GM12865 (cell line): ENCODE data around the gene FNDC11.
"Not testable (repeated sequence)": the region's sequence is repeated elsewhere in the genome, so short reads cannot be mapped to it uniquely, and the experiment has no call there.

ENCODE experiments used
- DNase-seq: peaks from one replicate; pipeline ENCODE4 v3.0.0; 2010; ENCODE audit warnings: low read depth
- H3K4me3 ChIP-seq: 2 replicates; pipeline ENCODE4 v1.5.1; 2011; ENCODE audit warnings: mild to moderate bottlenecking, low read depth, low read length, control low read depth
- TF ChIP-seq, protein P1 (sequence below): IDR thresholded peaks from 2 replicates; pipeline ENCODE4 v1.5.1; 2011; ENCODE audit warnings: low read length, control low read depth, low read depth, inconsistent platforms; ENCODE audit not compliant: insufficient read depth; ENCODE audit errors: missing control alignments

The FNDC11 gene

DNA sequence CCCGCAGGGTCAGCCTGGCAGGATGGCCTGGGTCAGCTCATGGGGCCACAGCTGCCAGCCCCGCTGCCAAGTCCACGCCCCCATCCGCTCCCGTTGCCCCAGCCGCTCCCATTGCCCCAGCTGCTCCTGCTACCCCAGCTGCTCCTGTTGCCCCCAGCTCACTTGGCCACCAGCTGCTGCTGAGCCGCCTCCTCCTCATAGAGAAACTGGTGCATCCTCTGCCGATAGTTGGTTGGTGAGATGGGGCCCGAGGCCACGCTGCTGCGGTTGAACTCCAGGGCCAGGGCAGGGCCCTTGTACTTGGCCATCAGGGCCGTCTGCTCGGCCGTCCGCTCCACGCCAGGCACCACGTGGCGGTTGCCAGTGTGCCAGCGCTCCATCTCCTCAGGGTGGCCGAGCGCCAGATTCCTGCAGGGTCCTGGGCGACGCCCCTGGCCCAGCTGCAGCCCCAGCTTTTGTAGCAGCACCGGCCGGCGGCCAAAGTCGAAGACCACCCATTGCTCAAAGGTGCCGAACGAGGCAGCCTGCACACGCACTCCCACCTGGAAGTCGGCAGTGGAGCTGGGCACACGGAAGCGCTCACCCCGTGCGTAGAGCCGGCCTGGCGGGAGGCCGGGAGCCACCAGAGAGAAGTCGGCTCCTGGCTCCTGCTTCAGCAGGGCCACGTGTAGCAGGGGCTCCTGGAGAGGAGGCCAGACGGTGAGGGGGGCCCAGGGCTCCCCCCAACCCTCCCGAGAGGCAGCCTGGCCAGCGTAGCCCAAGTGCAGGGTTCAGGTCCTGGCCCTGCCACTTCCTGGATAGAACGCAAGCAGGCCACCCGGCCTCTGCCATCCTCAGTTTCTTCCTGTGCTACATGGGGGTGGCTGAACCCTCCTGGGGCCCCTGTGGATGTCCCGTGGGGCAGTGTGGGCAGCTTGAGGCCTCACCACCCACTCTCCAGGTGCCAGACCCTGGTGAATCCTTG, 15.3 kb downstream of the FNDC11 start:
- no peak overlapping the region for H3K4me3 ChIP-seq
- DNase-seq, result no peak
- TF ChIP-seq, protein P1, sequence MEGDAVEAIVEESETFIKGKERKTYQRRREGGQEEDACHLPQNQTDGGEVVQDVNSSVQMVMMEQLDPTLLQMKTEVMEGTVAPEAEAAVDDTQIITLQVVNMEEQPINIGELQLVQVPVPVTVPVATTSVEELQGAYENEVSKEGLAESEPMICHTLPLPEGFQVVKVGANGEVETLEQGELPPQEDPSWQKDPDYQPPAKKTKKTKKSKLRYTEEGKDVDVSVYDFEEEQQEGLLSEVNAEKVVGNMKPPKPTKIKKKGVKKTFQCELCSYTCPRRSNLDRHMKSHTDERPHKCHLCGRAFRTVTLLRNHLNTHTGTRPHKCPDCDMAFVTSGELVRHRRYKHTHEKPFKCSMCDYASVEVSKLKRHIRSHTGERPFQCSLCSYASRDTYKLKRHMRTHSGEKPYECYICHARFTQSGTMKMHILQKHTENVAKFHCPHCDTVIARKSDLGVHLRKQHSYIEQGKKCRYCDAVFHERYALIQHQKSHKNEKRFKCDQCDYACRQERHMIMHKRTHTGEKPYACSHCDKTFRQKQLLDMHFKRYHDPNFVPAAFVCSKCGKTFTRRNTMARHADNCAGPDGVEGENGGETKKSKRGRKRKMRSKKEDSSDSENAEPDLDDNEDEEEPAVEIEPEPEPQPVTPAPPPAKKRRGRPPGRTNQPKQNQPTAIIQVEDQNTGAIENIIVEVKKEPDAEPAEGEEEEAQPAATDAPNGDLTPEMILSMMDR, result no peak

DNA sequence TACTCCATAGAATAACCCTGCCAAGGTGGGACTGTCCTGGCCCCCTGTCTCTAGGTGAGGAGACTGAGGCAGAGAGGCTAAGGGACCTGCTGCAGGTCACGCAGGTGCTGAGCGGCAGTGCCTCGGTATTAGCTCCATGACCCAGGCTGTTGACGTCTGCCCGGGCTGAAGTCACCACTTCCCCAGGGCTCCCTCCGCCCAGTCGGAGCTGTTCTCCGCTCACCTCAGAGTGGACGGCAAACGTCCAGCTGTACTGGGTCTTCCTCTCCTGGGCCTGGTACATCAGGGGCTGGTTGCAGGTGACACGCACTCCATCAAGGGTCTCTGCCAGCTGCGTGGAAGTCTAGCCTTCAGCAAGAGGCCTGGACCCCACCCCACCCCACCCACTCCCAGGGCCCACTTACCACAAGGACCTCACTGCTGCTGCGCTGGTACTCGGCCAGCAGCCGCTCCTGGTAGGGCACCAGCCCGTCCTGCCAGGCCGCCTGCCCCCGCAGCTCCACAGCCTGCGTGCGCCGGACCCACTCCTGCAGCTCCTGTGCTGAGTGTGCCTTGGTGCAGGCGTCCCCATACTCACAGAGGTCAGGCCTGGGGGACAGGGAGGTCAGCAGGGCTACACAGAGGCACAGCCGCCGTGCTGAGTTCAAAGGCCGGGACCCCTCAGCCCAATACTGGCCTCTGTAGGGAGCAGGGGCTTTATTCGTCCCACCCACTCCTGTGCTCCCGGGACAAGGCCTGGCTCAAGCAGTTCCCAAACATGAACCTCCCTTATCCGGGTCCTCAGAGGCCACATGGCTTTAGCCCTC, 16.5 kb downstream of the FNDC11 start:
- TF ChIP-seq, protein P1, result no peak
- no peak overlapping the region for H3K4me3 ChIP-seq
- DNase-seq, result no peak

DNA sequence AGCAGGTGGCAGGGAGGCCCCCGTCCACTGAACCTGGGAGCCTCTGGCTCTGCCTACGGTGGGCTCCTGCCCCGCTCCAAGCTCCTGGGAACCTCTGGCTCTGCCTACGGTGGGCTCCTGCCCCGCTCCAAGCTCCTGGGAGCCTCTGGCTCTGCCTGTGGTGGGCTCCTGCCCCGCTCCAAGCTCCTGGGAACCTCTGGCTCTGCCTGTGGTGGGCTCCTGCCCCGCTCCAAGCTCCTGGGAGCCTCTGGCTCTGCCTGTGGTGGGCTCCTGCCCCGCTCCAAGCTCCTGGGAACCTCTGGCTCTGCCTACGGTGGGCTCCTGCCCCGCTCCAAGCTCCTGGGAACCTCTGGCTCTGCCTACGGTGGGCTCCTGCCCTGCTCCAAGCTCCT, 17.1 kb downstream of the FNDC11 start:
- H3K4me3 ChIP-seq, DNase-seq: not testable (repeated sequence)

DNA sequence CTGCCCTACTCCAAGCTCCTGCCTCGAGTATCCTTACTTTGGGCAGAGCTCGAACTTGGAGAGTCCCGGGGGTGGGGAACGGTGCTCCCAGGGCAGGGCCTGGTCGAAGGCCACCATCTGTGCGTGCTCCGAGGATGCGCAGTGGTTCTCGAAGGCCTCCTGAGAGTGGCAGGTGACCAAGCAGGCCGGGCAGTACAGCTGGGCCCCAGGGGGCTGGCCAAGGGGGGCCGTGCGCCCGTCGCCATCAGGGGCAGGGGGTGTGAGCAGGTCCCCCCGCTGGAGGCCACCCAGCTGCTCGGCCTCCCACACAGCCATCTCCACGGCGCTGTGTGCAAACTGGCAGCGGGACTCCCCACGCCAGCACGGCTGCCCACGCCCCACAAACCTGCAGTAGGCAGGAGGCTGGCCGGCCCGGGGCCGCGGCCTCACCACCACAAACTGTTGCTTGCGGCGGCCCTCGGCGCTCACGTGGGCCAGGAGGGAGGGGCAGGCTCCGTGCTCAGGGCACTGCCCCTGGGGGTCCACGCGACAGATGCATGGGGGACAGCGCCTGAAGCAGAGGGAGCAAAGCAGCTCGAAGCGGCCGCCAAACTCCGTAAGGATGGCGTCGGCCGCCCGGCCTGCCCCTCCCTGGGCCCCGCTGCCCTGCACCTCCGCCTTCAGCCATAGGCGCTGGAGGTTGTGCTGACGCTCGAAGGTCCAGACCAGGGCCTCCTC, 18.3 kb downstream of the FNDC11 start:
- no peak overlapping the region for H3K4me3 ChIP-seq
- DNase-seq, result no peak
- TF ChIP-seq, protein P1, result no peak

DNA sequence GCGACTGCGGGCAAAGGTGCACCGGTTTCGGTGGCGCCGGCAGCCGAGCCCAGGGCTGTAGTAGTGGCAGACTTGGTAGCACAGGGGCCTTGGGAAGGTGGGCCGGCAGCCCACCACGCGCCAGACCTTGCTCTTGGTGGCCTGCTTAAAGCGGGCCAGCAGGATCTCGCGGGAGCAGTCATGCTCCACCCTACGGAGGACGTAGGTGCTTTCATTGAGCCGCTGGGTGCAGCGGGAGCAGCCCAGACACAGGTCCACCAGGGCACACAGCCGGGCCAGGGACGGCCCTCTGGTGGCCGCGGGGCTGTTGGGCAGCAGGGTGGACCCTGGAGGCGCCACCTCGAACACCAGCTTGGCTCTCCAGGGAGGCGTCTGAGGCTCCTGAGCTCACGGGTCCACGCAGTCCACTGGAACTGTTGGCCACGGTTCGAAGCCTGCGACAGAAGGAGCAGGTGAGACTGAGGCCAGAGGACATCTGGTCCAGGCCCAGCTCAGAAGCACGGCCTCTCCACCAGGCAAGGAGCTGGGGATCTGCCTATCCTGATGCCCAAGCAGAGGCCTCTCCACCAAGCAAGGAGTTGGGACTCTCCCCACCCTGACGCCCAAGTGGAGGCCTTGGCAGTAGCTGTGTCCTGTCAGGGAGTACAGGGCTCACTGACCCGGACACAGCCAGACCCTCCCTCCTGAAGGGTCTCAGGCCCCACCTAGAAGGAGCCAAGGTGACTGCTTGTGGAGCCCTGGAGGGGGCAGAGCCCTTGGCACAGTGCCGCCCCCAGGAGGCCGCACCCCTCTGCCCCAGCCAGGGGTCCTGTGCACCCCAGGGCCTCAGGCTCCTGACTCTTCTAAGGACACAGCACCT, 19.1 kb downstream of the FNDC11 start:
- peak overlapping the region; percentile 83 for H3K4me3 ChIP-seq
- DNase-seq, result no peak
- TF ChIP-seq, protein P1, result peak; percentile 10

DNA sequence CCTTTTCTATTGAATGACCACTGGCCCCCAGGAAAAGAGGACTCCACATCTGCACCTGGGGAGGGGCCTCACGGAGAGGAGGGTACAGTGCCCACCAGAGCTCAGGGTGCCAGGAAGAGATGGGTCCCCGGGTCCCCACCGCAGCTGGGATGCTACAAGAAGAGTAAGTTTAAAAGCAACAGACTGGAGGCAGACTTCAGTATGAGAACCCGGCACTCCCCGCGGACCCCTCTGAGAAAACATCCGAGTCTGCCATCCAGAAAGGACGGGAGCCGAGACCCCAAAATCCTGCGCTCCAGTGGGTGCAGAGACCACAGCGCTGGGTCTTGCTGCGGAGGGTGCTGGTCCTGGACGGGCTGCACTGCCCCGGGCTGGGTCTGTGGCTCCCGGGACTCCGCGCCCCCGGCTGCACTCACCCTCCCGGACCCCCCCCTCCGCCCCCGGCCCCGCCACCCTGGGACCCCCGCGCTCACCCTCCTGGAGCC, 19.7 kb downstream of the FNDC11 start:
- H3K4me3 ChIP-seq, result peak overlapping the region; percentile 83
- DNase-seq, result no peak
- TF ChIP-seq, protein P1, result no peak
